Activated CD8-positive, alpha-beta T cell treated with anti-CD3 and anti-CD28 coated beads, Interleukin-2, amount 10 ng/mL, durations not matched to agents 7 days and 5 days (primary cell): Measurements from ENCODE around the gene GCK. TPM values are rescaled to one million over a fixed set of nuclear protein-coding genes. Genes with fewer than 3 reads are reported as not detected.

Source experiments
- ATAC-seq: fragments of 150-1000 bp; cut with Tn5 transposase; one replicate; pipeline ENCODE4 v1.10.0; 2021; ENCODE audit warnings: moderate library complexity
- CTCF ChIA-PET: fragments of 350-600 bp; sonication (Branson Sonifier 250); formaldehyde crosslinking; loops from one replicate; lab custom pipeline; 2021; ENCODE audit warnings: antibody characterized with exemption; lab: Charles Lee
- POLR2A ChIA-PET: fragments of 350-600 bp; sonication (Branson Sonifier 250); formaldehyde crosslinking; loops from one replicate; lab custom pipeline; 2021; ENCODE audit warnings: antibody characterized with exemption; lab: Charles Lee
- DNase-seq: peaks from one replicate; pipeline ENCODE4 v3.0.0-alpha.2; 2020
- H3K27ac Mint-ChIP-seq: one replicate; pipeline ENCODE4 v1.8.0; 2021; ENCODE audit warnings: mild to moderate bottlenecking, mixed read lengths
- H3K27me3 Mint-ChIP-seq: one replicate; pipeline ENCODE4 v1.8.0; 2021; ENCODE audit warnings: low read depth, mixed read lengths
- H3K36me3 Mint-ChIP-seq: one replicate; pipeline ENCODE4 v1.8.0; 2021; ENCODE audit warnings: low read depth, mixed read lengths
- H3K4me1 Mint-ChIP-seq: one replicate; pipeline ENCODE4 v1.8.0; 2021; ENCODE audit warnings: low read depth, mixed read lengths
- H3K4me3 Mint-ChIP-seq: one replicate; pipeline ENCODE4 v1.8.0; 2021; ENCODE audit warnings: mild to moderate bottlenecking, mixed read lengths
- H3K9me3 Mint-ChIP-seq: one replicate; pipeline ENCODE4 v1.8.0; 2022; ENCODE audit warnings: mixed read lengths; ENCODE audit not compliant: insufficient read depth
- total RNA-seq, 2 experiments: library from RNA; stranded (reverse); gene quantifications; one replicate each; pipeline ENCODE4 v1.2.3, GENCODE V29; 2021

The GCK gene
- total RNA-seq, 2 experiments from 2014 or later: not detected

DNA sequence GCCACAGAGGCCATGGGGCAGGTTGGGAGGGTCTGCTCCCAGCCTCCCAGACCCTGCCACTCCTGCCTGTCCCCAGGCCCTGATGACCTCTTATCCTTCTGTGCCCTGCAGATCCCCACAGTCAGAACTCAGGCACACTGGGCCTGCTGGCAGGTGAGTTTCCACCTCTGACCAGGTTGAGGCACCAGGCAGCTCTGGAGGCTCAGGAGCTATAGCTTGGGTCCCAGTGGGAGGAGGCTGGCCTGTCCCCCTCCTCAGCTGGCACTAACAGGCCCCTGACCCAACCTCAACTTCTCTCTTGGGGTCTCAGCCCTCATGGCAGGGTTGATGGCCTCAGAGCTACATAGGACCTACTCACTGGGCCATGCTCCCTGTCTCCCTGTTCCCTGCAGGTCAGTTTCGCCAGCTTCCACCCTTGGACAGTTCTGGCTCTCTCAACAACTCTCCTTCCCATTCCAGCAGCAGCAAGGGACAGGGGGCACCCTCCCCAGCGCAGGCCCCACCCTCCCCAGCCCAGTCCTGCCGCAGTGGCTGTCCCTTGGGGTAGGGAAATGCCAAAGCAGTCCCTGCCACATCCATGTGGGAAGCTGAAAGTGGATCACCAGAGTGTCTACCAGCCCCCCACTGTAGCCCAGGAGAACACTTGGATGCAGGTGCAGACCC is 87.8 kb downstream of the GCK start:
- ChIA-PET CTCF (no interaction called here), POLR2A (interaction anchor here (0.9 kb wide), 1 partner anchor 22 kb away, joined by 3 read pairs; the partner anchor contains the start of gene POLD2)
- Mint-ChIP-seq H3K4me1 (peaks cover 34% of the 10 kb centered on the region), H3K4me3 (no peak overlapping the region), H3K27ac (no peak overlapping the region), H3K36me3 (no peaks in the 10 kb centered on the region), H3K27me3 (peaks cover 16% of the 10 kb centered on the region), H3K9me3 (no peaks in the 10 kb centered on the region)
- no peak for DNase-seq
- no peak for ATAC-seq

- Mint-ChIP-seq H3K4me1 (peaks cover 31% of the 10 kb centered on the region), H3K27ac (no peak overlapping the region), H3K9me3 (no peaks in the 10 kb centered on the region), H3K4me3 (no peak overlapping the region), H3K27me3 (peaks cover 14% of the 10 kb centered on the region), H3K36me3 (no peaks in the 10 kb centered on the region)
- ATAC-seq (no peak), DNase-seq (no peak)
- POLR2A ChIA-PET: interaction anchor here (0.9 kb wide), 1 partner anchor 22 kb away, joined by 3 read pairs; the partner anchor contains the start of gene POLD2
- CTCF ChIA-PET: no interaction called here
Measured at GRCh38 chr7:44100458-44101302, 88.6 kb downstream of the GCK start.

- ATAC-seq: no peak
- no peak overlapping the region for H3K27ac Mint-ChIP-seq
- no peaks in the 10 kb centered on the region for H3K36me3 Mint-ChIP-seq
- H3K9me3 Mint-ChIP-seq: no peaks in the 10 kb centered on the region
- H3K27me3 Mint-ChIP-seq: peaks cover 10% of the 10 kb centered on the region
- ChIA-PET POLR2A (no interaction called here), CTCF (interaction anchor here (1.5 to 2.9 kb wide), 3 partner anchors 10 to 19 kb away, joined by 5 to 18 read pairs (median 10); no protein-coding TSS in a partner anchor)
- H3K4me1 Mint-ChIP-seq: peaks cover 27% of the 10 kb centered on the region
- no peak overlapping the region for H3K4me3 Mint-ChIP-seq
- no peak for DNase-seq
Measured at GRCh38 chr7:44099669-44100068, 89.6 kb downstream of the GCK start.

DNA sequence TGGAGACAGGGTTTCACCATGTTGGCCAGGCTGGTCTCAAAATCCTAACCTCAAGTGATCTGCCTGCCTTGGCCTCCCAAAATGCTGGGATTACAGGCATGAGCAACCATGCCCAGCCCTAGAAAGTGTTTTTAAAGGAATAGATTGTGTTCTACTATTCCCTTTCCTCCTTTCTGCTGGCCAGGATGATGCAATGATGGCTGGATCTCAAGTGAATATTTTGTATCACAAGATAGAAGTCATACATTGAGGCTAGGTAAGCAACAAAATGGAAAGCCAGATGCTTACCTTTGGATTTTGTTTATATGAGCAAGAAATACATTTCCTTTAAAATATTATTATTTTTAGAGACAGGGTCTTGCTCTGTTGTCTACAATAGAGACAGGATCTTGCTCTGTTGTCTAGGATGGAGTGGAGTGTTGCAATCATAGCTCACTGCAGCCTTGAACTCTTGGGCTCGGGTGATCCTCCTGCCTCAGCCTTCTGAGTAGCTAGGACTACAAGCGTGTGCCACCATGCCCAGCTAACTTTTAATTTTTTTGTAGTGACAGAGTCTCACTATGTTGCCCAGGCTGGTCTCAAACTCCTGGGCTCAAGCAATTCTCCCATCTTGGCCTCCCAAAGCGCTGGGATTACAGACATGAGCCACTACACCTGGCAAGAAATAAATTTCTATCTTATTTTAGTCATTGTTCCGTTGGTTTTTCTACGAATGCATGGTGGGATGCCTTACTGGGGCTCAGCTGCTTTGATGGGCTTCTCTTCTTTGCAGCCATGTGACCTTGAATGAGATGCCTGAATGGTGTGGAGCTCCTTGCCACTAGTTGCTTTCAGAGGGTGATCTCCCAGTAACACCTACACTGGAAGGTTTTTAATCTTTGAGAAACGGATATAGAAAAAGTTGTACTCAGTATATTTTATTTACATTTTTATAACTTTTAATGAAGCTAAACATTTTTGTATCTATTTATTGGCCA is 90.9 kb downstream of the GCK start:
- Mint-ChIP-seq H3K4me1 (peaks cover 28% of the 10 kb centered on the region), H3K27me3 (peaks cover 8% of the 10 kb centered on the region), H3K36me3 (no peaks in the 10 kb centered on the region), H3K9me3 (no peaks in the 10 kb centered on the region), H3K27ac (peak overlapping the region; percentile 81), H3K4me3 (no peak overlapping the region)
- ATAC-seq (peak; percentile 49), DNase-seq (peak; percentile 38)
- CTCF ChIA-PET: interaction anchor here (0.8 to 2.9 kb wide), 13 partner anchors 7 to 103 kb away, joined by 3 to 18 read pairs (median 4); partner anchors contain the start of gene YKT6
- POLR2A ChIA-PET: interaction anchor here (0.8 to 2.6 kb wide), 5 partner anchors 17 to 51 kb away, joined by 4 to 9 read pairs (median 6); partner anchors contain the start of gene POLD2

GRCh38 chr7:44097064-44097932 is 91.9 kb downstream of the GCK start:
- Mint-ChIP-seq H3K4me1 (peaks cover 32% of the 10 kb centered on the region), H3K27me3 (peaks cover 3% of the 10 kb centered on the region), H3K9me3 (no peaks in the 10 kb centered on the region), H3K4me3 (no peak overlapping the region), H3K27ac (peak overlapping the region; percentile 81), H3K36me3 (no peaks in the 10 kb centered on the region)
- DNase-seq: peak; percentile 57
- ChIA-PET CTCF (interaction anchor here (0.8 to 2.9 kb wide), 8 partner anchors 8 to 104 kb away, joined by 3 to 18 read pairs (median 4); partner anchors contain the start of gene YKT6), POLR2A (interaction anchor here (0.8 to 2.6 kb wide), 6 partner anchors 9 to 53 kb away, joined by 4 to 9 read pairs (median 7); partner anchors contain the start of genes DBNL and POLD2)
- ATAC-seq: peak; percentile 74

DNA sequence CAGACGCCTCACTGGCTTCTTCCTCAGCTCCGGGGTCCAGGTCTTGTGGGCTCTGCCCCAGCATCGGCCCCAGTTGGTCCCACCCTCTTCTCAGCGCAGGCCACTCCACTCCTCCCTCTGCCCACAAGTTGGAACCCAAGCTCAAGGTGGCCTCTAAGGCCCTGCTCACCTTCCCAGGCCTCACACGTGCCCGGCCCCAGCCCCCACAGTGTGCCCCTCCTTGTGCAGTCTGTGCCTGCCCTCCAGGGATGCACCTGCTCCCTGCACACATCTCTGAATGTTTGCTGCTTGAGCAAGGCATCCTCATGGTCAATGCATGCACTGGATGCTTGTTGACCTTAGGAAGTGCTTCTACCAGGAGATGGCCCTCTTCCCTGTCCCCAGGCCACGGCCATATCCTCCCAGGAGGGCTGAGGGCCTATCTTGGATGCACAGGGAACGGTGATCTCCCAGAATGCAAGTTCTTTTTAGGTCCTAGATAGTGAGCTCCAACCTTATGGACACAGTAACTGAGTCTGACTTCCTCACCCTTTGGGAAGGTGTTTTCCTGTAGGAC is 92.8 kb downstream of the GCK start:
- H3K27ac Mint-ChIP-seq: peak overlapping the region; percentile 81
- H3K27me3 Mint-ChIP-seq: no peaks in the 10 kb centered on the region
- no peak overlapping the region for H3K4me3 Mint-ChIP-seq
- CTCF ChIA-PET: interaction anchor here (1.0 to 2.0 kb wide), 2 partner anchors 11 to 102 kb away, joined by 3 to 14 read pairs; no protein-coding TSS in a partner anchor
- no peak for ATAC-seq
- no peaks in the 10 kb centered on the region for H3K36me3 Mint-ChIP-seq
- POLR2A ChIA-PET: interaction anchor here (1.3 kb wide), 2 partner anchors 10 to 52 kb away, joined by 4 to 8 read pairs; partner anchors contain the start of gene DBNL
- peaks cover 32% of the 10 kb centered on the region for H3K4me1 Mint-ChIP-seq
- no peak for DNase-seq
- H3K9me3 Mint-ChIP-seq: no peaks in the 10 kb centered on the region

GRCh38 chr7:44095781-44096180 is 93.5 kb downstream of the GCK start:
- H3K27ac Mint-ChIP-seq: no peak overlapping the region
- H3K9me3 Mint-ChIP-seq: no peaks in the 10 kb centered on the region
- peaks cover 32% of the 10 kb centered on the region for H3K4me1 Mint-ChIP-seq
- H3K27me3 Mint-ChIP-seq: peaks cover 2% of the 10 kb centered on the region
- CTCF ChIA-PET: interaction anchor here (1.0 kb wide), 1 partner anchor 103 kb away, joined by 3 read pairs; no protein-coding TSS in a partner anchor
- H3K36me3 Mint-ChIP-seq: no peaks in the 10 kb centered on the region
- POLR2A ChIA-PET: no interaction called here
- DNase-seq: no peak
- no peak overlapping the region for H3K4me3 Mint-ChIP-seq
- no peak for ATAC-seq

- no peak overlapping the region for H3K27ac Mint-ChIP-seq
- no peak overlapping the region for H3K4me3 Mint-ChIP-seq
- no peaks in the 10 kb centered on the region for H3K9me3 Mint-ChIP-seq
- ChIA-PET CTCF (no interaction called here), POLR2A (interaction anchor here (0.7 kb wide), 1 partner anchor 30 kb away, joined by 3 read pairs; the partner anchor contains the start of gene PGAM2)
- DNase-seq (no peak), ATAC-seq (no peak)
- no peaks in the 10 kb centered on the region for H3K36me3 Mint-ChIP-seq
- peaks cover 2% of the 10 kb centered on the region for H3K27me3 Mint-ChIP-seq
- H3K4me1 Mint-ChIP-seq: peaks cover 32% of the 10 kb centered on the region
Measured at GRCh38 chr7:44094883-44095592, 94.2 kb downstream of the GCK start.

DNA sequence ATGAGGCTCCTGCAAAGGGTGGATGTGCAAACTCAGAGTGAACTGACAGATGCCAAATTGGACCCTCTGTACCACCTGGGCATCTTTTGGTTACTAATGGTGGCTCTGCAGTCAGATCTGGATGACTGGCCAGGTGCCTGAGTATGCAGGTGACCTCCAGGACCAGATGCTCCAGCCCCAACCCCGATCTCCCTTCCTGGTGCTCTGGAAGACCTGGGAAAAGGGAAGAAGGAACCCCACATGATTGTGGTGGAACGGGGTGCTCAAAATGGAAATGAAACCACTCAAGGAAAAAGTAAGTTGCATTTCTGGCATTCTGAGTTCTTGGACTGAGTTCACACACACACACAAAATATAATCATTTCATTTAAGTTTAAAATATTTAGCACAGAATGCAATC is 94.9 kb downstream of the GCK start:
- ATAC-seq (no peak), DNase-seq (no peak)
- no peak overlapping the region for H3K4me3 Mint-ChIP-seq
- peaks cover 30% of the 10 kb centered on the region for H3K4me1 Mint-ChIP-seq
- H3K9me3 Mint-ChIP-seq: no peaks in the 10 kb centered on the region
- no peaks in the 10 kb centered on the region for H3K36me3 Mint-ChIP-seq
- no peak overlapping the region for H3K27ac Mint-ChIP-seq
- peaks cover 2% of the 10 kb centered on the region for H3K27me3 Mint-ChIP-seq
- POLR2A ChIA-PET: no interaction called here
- CTCF ChIA-PET: interaction anchor here (1.6 kb wide), 1 partner anchor 9 kb away, joined by 3 read pairs; no protein-coding TSS in a partner anchor
